ENCODE measurements around the gene ABCB6.

GRCh38 chr2:219243291-219243761, 24.6 kb upstream of the ABCB6 start:
- TF ChIP-seq, protein P1, sequence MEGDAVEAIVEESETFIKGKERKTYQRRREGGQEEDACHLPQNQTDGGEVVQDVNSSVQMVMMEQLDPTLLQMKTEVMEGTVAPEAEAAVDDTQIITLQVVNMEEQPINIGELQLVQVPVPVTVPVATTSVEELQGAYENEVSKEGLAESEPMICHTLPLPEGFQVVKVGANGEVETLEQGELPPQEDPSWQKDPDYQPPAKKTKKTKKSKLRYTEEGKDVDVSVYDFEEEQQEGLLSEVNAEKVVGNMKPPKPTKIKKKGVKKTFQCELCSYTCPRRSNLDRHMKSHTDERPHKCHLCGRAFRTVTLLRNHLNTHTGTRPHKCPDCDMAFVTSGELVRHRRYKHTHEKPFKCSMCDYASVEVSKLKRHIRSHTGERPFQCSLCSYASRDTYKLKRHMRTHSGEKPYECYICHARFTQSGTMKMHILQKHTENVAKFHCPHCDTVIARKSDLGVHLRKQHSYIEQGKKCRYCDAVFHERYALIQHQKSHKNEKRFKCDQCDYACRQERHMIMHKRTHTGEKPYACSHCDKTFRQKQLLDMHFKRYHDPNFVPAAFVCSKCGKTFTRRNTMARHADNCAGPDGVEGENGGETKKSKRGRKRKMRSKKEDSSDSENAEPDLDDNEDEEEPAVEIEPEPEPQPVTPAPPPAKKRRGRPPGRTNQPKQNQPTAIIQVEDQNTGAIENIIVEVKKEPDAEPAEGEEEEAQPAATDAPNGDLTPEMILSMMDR (conservative IDR thresholded peaks at IDR 0.05 in 1 of 2, IDR thresholded peaks at IDR 0.05 in 1 of 2; ENCODE audit: low read depth in 1 of 2, low read length in 2 of 2), result no peak
- TF ChIP-seq EZH2 (IDR thresholded peaks at IDR 0.05; ENCODE audit: low read length, missing control alignments), result no peak

Measured in fibroblast of lung (primary cell).